GM19438 (cell line): ENCODE data around the gene PKP3.
"Not testable (repeated sequence)": the region's sequence is repeated elsewhere in the genome, so short reads cannot be mapped to it uniquely, and the experiment has no call there.

ENCODE experiments used
- ATAC-seq: cut with Tn5 transposase; IDR thresholded peaks from one replicate; pipeline ENCODE4 v1.9.1; 2021; ENCODE audit warnings: low read depth; ENCODE audit not compliant: unreplicated experiment

PKP3 gene

GRCh38 chr11:424232-424631 is 30.2 kb downstream of the PKP3 start:
- ATAC-seq, result no peak

GRCh38 chr11:424766-425165 is 30.8 kb downstream of the PKP3 start:
- ATAC-seq, result not testable (repeated sequence)

GRCh38 chr11:425301-425700 is 31.3 kb downstream of the PKP3 start:
- ATAC-seq, result no peak

- no peak for ATAC-seq
Measured at GRCh38 chr11:426851-427250, 32.8 kb downstream of the PKP3 start.

- no peak for ATAC-seq
Measured at GRCh38 chr11:428295-428694, 34.3 kb downstream of the PKP3 start.

- no peak for ATAC-seq
Measured at GRCh38 chr11:429391-429790, 35.4 kb downstream of the PKP3 start.

GRCh38 chr11:429931-430456 is 36.0 kb downstream of the PKP3 start:
- no peak for ATAC-seq

- no peak for ATAC-seq
Measured at GRCh38 chr11:431921-432320, 37.9 kb downstream of the PKP3 start.

GRCh38 chr11:432501-433100 is 38.6 kb downstream of the PKP3 start:
- no peak for ATAC-seq

- no peak for ATAC-seq
Measured at GRCh38 chr11:433111-433510, 39.1 kb downstream of the PKP3 start.

GRCh38 chr11:433641-434040 is 39.6 kb downstream of the PKP3 start:
- ATAC-seq, result no peak

- no peak for ATAC-seq
Measured at GRCh38 chr11:434496-434895, 40.5 kb downstream of the PKP3 start.

GRCh38 chr11:434999-435740 is 41.2 kb downstream of the PKP3 start:
- ATAC-seq, result not testable (repeated sequence)

- no peak for ATAC-seq
Measured at GRCh38 chr11:437228-437870, 43.3 kb downstream of the PKP3 start.

GRCh38 chr11:438101-438844 is 44.3 kb downstream of the PKP3 start:
- no peak for ATAC-seq

GRCh38 chr11:439315-440064 is 45.5 kb downstream of the PKP3 start:
- no peak for ATAC-seq

GRCh38 chr11:440065-441042 is 46.3 kb downstream of the PKP3 start:
- no peak for ATAC-seq

GRCh38 chr11:441043-441417 is 47.0 kb downstream of the PKP3 start:
- no peak for ATAC-seq
